ENCODE results near the gene HDAC11.
"Not testable (repeated sequence)": the region's sequence is repeated elsewhere in the genome, so short reads cannot be mapped to it uniquely, and the experiment has no call there.

HDAC11 gene

DNA sequence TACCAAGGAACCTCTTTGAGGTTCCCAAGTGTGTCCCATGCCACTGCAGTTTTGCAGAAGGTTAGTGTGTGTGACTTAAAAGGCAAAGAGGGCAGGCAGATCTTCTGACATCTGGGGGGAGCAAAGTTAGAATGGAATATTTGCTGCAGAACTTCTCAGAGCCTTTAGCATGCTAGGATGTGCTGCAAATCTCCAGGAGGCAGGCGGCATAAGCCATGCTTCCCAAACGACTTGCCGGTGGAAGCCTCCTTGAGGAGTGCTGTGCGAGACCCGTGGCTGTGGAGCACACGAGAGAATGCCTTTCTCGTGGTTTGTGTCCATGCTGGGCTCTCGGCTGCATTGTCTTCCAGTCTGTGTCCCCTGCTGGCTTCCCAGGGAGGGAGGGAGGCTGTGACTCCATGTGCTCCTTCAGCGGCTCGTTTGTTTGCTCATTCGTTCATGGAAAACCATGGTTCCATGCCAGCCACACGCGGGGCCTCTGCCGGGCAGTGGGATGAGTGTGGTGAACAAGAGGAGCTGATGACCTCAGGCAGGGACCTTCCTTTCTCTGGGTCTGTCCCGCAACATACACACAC is 13.8 kb downstream of the HDAC11 start:
- ATAC-seq, result no peak

DNA sequence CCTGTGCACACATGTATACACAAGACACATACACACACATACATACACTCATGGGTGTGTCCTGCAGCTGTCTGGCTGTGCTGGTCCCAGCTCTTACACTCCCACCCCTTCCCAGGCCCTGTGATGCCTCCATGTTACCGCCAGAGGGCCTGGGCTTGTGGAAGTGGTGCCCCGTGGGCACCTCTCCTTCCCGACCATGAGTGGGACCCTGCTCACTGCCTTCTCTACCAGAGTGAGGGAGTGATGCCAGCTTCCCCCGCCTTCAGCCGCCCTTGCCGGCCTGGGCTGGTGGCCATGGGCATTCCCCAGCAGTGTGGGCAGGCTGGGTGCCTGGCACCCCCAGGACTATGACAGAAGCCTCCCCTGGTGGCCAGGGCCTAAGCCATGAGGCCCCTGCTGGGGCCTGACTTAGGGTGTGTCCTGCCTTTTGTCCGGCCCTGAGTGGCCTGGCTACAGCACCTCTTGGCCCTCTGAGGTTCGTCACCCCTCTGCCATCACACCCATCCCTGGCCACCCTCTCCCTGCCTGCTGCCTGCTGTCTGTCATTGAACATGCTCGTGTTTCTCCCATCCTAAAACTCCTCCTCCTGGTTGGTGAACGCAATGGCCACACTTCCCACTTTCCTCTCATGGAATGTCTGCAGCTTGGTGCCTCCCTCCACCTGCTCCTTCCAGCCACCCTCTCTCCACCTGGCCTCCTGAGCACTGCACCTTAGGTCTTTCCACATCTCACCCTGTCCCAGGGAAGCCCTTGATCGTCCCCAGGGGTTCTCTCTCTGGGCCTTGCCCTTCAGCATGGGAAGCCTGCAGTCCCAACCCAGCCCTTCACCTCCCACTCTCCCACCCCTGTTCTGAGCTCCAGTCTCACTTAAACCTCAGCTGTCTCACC is 14.6 kb downstream of the HDAC11 start:
- ATAC-seq, result peak in 1 of 2 donors; percentile 12

DNA sequence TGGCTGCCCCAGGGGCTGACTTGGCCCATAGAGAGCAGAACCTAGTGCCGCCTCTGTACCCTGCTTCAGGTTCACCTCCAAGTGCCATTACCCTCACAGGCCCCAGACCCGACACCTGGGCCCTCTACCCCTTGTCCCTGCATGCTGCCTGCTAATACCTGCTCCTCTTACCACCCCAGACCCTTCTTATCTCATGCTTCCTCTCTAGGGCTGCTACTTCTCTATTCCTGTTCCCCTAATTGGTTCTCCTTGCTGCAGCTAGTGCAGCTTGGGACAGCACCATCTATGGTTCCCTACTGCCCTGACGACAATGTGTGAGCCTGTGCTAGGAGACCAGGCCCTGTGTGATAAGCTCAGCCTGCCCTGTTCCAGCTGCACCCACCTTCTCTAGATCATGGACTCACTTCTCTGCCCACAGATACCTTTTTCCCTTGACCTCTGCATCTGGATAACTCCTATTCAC is 15.3 kb downstream of the HDAC11 start:
- no peak for ATAC-seq

DNA sequence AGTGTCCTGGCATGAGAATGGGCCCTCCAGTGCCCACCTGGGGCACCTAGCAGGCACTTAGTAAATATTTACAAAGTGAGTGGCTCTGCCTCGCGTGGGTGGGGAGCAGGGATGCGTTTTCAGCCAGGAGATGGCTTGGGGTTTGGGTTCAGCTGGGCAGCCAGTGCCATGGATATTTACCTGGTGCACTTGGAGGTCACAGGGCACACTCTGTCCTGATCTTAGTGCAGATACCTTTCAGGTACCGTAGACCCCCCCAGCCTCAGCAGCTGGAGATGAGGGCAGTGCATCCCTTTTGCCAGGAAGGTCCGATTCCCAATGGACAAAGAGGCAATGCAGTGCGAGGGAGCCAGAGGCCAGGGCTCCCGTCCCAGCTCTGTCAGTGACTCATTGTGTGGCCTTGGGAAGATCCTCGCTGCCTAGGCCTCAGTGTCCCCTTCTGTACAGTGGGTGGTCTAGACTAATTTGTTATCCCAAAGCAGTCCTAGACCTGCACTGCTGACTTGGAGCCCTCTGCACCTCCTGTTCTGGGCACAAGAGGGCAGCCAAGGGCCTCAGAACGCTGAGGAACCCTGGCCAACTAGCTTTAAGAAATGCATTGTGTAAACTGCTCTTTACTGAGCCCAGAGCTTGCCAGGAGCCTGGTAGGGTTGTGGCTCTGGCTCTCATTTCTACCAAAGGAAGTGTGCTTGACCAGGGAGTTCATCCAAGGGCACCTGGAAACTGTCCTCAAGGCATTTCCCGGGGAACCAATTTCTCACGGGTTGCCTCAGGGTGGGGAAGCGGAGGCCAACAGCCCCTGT is 16.0 kb downstream of the HDAC11 start:
- peak in 1 of 2 donors; percentile 83 for ATAC-seq

DNA sequence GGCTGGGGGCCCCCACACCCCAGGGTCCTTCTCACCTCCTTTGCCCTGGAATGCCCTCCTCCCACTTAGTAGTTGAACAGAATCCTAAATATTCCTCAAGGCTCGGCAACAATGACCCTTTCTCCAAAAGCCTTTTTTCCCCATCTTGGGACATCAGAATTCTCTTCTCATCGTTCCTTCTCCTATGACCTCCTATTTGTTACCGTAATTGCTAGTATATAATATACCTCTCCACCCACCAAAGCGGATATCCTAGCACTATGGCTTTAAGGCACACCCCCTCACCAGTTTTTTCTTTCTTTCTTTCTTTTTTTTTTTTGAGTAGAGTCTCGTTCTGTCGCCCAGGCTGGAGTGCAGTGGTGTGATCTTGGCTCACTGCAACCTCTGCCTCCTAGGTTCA is 16.8 kb downstream of the HDAC11 start:
- ATAC-seq, result no peak

DNA sequence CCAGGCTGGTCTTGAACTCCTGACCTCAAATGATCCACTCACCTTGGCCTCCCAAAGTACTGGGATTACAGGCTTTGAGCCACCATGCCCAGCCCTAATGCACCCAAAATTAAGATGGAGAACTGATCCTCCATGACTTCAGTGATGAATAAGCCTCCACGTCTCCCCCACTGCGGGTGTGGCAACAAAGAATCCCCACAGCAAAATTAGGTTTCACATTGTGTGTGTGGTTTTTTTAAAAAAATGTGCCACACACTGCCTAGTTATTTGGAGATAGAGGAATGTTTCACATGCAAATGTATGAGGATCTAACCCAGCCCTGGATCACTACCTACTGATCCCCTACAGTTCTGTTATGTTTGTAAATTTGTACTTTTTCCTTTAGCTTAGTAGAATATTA is 17.3 kb downstream of the HDAC11 start:
- no peak for ATAC-seq

DNA sequence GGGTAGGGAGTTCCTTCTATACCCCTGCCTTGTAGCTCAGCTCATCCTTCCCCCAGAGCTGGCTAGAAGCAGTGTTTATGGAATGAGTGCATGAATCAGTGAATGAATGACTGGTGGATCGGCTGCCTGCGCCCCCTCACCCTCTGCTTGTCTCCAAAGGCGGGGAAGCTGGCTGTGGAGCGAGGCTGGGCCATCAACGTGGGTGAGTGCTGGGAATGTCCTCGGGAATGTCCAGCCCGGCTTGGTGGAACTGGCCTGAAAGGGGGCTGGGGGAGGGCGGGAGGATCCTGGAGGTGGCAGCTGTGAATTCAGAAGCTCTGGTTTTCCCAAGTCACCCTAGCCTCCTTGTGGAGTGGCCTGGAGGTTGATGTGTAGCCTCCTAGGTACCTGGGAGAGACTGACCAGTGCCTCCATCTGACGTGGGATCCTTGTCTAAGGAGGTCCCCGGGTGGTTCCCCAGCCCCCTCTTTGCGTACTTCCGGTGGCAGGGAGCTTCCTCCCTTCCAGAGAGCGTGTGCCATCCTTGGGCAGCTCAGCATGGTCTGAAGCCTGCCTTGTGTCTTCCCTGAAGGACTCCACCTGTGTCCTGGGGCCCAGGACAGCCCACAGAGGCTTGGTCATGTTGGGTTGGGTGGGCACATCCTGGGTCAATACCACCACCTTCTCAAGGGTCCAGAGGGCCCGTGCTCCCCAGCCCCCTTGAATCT is 18.4 kb downstream of the HDAC11 start:
- ATAC-seq, result no peak

DNA sequence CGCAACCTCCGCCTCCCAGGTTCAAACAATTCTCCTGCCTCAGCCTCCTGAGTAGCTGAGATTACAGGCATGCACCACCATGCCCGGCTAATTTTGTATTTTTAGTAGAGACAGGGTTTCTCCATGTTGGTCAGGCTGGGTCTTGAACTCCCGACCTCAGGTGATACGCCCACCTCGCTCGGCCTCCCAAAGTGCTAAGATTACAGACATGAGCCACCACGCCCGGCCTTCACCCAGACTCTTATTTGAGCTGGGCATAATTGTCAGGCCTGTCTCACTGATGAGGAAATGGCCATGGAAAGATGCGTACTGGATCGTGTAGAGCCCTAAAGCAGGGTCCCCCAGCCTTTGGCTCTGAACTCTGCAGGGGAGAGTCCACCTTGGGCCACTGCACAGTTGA is 19.1 kb downstream of the HDAC11 start:
- not testable (repeated sequence) for ATAC-seq

DNA sequence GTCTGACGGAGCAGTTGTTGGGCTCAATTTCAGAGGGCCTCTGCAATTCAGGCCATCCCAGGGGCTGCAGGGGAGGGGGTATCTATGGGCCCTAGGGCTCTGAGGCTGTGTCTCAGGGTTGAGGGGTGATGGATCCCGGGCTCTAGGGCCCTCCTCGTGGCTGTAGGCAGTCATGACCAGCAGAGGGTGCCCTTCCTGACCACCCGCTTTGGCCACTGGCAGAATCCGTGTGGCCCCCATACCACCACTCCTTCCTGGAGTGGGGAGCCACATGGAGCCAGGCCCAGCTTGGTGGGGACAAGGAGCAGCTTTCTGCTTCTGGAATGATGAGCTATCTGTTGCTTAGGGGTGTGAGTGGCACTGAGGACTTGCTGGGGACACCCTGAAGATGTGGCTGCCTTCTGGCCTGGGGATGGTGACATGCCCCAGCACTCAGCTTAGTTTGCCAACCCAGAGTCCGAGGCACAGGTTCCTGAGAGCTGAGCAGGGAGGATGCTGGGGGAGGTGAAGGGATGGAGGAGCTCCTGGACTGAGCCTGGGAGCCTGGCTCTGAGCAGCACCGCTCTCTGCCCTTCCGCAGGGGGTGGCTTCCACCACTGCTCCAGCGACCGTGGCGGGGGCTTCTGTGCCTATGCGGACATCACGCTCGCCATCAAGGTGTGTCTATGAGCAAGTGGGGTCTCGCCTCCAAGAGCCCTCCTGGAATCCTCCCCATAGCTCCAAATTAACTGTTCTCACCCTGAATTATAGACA is 20.2 kb downstream of the HDAC11 start:
- no peak for ATAC-seq

DNA sequence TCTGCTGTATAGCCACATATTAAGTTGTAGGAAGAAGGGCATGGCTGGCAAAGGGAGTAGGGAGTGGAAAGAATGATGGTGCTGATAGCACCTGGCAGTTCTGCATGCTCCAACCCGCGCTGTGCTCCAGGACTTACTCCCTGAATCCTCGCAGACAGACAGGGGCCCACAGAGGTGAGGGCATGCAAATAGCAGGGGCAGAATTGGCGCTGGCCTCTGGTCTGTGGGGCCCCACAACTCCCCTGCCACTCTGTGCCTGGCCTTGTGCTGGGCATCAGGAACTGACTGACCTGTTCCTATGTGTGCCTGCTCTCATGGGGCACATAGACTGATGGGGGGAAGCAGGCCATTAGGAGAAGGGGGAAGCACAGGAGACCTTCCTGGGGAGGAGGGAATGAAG is 20.9 kb downstream of the HDAC11 start:
- no peak for ATAC-seq

DNA sequence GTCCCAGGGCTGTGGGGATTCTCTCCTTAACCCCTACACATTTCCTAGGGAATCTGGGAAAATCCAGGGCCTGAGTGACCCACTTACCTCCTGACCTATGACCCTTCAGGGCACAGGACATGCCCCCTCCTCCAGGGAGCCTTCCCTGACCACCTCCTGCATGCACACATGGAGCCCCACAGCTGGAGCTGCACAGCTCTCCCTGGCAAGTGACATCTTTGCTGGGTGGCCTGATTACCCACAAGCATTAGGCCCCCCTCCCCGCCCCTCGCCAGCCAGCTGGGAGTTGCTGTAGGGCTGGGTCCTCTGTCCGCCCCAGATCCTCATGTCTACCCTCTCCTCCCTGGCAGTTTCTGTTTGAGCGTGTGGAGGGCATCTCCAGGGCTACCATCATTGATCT is 21.4 kb downstream of the HDAC11 start:
- ATAC-seq, result no peak

DNA sequence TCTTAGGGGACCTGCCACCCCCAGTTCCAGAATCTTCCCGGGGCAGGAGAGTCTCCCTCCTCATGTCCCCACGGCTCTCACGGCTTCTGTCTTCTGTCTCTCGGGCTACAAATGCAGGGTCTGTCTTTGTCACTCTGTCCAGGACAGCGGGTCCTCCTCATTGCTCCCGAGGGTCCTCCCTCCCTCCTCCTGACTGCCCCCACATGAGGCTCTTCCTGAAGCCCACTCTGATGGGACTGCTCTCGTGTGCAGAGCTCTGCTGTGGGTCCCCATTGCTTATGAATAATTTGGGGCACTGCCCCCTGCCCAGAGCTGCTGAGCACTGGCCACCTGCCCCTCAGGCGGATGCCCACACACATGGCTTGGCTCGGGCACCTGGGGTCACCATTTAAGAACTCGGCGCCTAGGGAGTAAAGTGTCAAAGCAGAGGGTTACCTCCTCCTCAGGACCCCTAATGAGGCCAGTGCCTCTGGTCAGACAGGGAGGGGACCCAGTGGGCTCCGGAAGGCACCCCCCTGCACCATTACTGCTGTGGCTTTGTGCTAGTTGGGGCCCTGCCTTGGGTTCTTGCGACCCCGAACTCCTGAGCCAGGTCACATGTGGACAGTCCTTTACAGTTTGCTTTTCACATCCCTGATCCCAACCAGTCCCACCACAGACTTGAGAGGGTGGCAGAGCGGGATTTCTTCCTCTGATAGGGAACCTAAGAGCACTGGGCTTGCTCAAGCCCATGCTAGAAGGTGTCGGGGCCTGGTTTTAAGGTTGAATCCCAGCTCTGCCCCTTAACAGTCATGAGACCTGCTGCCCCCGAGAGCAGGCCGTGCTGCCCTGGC is 22.1 kb downstream of the HDAC11 start:
- ATAC-seq, result no peak

DNA sequence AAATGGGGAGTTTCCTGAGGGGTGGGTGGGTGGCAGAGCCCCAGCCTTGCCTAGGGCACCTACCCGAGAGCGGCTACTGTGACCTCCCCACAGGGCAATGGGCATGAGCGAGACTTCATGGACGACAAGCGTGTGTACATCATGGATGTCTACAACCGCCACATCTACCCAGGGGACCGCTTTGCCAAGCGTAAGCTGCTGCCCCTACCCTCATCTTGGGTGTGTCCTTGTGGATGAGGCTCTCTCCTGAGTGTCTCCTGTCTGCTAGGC is 22.6 kb downstream of the HDAC11 start:
- ATAC-seq, result no peak

DNA sequence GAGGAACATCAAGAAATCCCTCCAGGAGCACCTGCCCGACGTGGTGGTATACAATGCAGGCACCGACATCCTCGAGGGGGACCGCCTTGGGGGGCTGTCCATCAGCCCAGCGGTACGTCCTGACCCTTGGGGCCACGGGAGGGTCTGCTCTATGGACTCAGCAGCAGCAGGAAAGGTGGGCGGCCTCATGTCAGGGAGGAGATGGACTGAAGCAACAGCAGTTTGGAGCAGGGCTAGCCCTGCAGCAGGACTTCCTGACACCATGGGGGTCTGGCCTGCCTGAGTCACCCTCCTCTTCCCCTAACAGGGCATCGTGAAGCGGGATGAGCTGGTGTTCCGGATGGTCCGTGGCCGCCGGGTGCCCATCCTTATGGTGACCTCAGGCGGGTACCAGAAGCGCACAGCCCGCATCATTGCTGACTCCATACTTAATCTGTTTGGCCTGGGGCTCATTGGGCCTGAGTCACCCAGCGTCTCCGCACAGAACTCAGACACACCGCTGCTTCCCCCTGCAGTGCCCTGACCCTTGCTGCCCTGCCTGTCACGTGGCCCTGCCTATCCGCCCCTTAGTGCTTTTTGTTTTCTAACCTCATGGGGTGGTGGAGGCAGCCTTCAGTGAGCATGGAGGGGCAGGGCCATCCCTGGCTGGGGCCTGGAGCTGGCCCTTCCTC is 24.2 kb downstream of the HDAC11 start:
- no peak for ATAC-seq

DNA sequence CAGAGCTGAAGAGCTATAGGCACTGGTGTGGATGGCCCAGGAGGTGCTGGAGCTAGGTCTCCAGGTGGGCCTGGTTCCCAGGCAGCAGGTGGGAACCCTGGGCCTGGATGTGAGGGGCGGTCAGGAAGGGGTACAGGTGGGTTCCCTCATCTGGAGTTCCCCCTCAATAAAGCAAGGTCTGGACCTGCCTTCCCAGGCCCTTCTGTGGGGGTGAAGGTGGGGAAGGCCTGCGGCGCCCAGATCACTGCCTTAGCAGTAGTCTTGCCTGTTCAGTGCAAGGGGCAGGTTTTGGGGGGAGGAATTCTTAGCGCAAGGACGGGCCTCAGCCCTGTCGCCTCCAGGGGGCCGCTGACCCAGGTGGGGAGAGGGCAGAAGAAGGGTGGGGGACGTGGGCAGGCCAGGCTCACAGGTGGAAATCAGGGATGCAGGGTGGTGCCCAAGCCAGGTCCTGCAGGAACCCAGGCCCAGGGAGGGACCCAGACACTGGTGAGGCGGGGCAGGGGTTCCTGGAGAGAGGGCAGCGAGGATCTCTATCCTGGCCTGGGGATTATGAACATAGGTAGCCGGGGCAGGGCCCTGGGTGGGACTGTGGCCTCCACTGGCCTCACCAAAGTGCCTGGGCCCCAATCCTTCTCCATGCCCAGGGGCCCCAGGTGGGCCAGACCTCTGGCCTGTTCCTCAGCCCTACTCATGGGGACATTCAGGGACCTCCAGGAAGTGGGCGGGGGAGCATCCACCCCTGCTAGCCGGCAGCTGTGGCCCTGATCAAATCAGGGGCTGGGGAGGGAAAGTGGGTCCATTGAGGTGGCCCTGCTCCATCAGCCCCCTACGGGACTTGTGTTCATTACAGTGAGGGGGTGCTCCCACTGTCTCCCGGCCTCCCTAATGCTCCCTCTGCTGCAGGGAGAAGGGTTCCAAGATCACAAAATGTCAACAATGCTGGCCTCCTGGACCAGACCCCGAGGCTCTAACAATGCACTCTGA is 25.3 kb downstream of the HDAC11 start:
- ATAC-seq, result no peak

DNA sequence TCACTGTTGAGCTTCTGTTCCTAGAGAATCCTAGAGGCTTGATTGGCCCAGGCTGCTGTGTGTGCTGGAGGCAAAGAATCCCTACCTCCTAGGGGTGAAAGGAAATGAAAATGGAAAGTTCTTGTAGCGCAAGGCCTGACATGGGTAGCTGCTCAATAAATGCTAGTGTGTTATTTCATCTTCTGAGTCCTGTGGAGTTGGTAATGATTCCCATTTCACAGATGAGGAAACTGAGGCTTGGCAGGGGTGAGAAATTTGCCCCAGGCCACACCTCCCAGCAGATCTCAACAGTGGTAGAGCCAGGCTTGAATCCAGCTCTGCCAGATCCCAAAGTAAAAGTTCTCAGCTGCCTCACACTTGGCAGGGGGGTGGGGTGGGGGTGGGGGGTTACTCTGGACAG is 26.1 kb downstream of the HDAC11 start:
- ATAC-seq, result no peak

DNA sequence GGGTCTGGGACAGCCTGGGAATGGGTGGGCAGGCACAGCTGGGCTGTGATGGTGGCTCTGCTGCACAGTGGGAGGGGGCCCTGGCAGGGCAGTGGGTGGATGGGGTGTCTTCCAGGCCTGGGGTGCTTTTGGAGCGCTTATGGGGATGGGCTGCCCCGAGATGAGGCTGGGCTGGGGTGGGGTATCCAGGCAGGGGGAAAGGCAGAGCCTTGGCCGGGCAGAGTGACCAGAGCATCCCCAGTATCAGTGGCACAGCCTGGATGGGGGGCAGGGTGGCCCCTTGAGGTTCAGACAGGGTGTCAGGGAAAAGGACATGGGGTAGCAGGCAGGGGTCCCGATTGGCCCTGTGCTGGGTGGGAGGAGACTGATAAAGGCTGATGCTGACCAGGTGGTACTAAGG is 26.6 kb downstream of the HDAC11 start:
- ATAC-seq, result no peak

DNA sequence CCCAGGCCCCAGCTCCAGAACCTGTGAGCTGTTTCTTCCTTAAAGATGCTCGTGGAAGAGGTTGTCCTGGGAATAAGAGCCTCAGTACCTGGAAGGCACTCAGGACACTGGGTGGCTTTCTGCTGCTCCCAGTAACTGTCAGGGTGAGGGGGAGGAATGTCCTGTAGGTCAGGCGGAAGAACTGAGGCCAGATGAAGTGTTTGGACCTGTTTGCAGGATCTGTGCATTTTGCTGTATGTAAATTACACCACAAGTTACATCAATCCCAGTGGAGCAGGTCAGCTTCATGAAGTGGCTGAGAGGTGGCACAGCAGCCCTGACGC is 27.1 kb downstream of the HDAC11 start:
- no peak for ATAC-seq

DNA sequence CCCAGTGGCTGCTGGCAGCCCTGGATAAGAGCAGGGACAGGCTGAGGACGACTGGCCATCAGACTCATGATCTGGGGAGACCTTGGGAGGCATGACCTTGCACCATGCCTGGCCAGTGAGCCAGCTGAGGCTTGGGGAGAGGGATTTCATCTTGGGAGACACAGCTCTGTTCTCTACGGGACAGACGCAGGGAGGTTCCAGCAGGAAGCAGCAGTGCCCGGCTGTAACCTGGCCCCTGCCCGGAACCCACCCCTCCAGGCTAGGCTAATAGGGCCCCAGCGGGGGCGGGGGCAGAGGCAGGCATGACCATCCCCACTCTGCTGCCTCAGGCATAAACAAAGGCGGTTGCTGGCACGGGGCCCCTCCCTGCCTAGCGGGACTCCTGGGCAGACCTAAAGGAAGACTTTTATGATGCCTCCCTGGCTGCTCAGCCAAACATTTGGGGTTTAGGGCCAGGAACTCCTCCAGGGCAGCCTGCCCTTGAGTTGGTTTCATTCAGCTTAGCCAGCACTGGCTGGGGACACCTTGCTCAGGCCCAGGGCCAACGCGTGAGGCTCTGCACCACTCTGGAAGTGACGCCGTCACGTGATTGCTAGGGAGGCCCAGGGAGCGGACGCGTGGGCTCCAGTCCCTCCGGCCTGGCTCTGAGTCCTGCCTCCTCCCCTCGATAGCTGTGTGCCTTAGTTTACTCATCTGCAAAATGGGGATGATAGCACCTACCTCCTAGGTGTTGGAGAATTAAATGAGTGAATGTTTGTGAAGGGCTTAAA is 27.6 kb downstream of the HDAC11 start:
- no peak for ATAC-seq

Data from activated CD4-positive, CD25-positive, alpha-beta regulatory T cell treated with anti-CD3 and anti-CD28 coated beads, Interleukin-2, amount 50 U/mL, for 24 hours (primary cell).